H9 (cell line): ENCODE data around the gene NLE1. TPM values are rescaled to one million over a fixed set of nuclear protein-coding genes. Genes with fewer than 3 reads are reported as not detected.

ENCODE experiments used
- DNase-seq: peaks from one replicate; pipeline ENCODE4 v3.0.0-alpha.2; 2017
- H2AFZ ChIP-seq: one replicate; pipeline ENCODE4 v1.6.1; 2013; ENCODE audit warnings: mild to moderate bottlenecking, low read length, control low read depth, moderate library complexity
- H2AK5ac ChIP-seq: 2 replicates; pipeline ENCODE4 v1.6.1; 2013; ENCODE audit warnings: low read length, control low read depth, mixed read lengths; ENCODE audit not compliant: insufficient read length
- H2BK120ac ChIP-seq: one replicate; pipeline ENCODE4 v1.6.1; 2013; ENCODE audit warnings: low read depth, mild to moderate bottlenecking, low read length, control low read depth, inconsistent platforms; ENCODE audit not compliant: poor library complexity, severe bottlenecking
- H2BK12ac ChIP-seq: 2 replicates; pipeline ENCODE4 v1.6.1; 2013; ENCODE audit warnings: low read length, control low read depth, mixed read lengths, low read depth; ENCODE audit not compliant: insufficient read length
- H2BK15ac ChIP-seq: 2 replicates; pipeline ENCODE4 v1.6.1; 2013; ENCODE audit warnings: low read depth, low read length, control low read depth
- H2BK20ac ChIP-seq: one replicate; pipeline ENCODE4 v1.6.1; 2013; ENCODE audit warnings: low read depth, mild to moderate bottlenecking, low read length, control low read depth, inconsistent platforms; ENCODE audit not compliant: poor library complexity, severe bottlenecking
- H2BK5ac ChIP-seq: 2 replicates; pipeline ENCODE4 v1.6.1; 2013; ENCODE audit warnings: low read length, control low read depth, mixed read lengths; ENCODE audit not compliant: insufficient read length
- H3K14ac ChIP-seq: 2 replicates; pipeline ENCODE4 v1.6.1; 2013; ENCODE audit warnings: low read length, control low read depth; ENCODE audit not compliant: insufficient read depth
- H3K18ac ChIP-seq: 2 replicates; pipeline ENCODE4 v1.6.1; 2013; ENCODE audit warnings: low read depth, mild to moderate bottlenecking, mixed read lengths, low read length, control low read depth; ENCODE audit not compliant: insufficient read length
- H3K23ac ChIP-seq: 2 replicates; pipeline ENCODE4 v1.6.1; 2013; ENCODE audit warnings: low read length, control low read depth, mixed read lengths, low read depth; ENCODE audit not compliant: insufficient read length
- H3K23me2 ChIP-seq: 2 replicates; pipeline ENCODE4 v1.6.1; 2013; ENCODE audit warnings: low read depth, mild to moderate bottlenecking, mixed read lengths, low read length, control low read depth; ENCODE audit not compliant: insufficient read length, poor library complexity, severe bottlenecking
- H3K27ac ChIP-seq: 2 replicates; pipeline ENCODE4 v1.5.1; 2013; ENCODE audit warnings: low read length, control low read depth, mixed read lengths, low read depth; ENCODE audit not compliant: insufficient read length
- H3K27me3 ChIP-seq: 2 replicates; pipeline ENCODE4 v1.6.1; 2013; ENCODE audit warnings: low read length, control low read depth, inconsistent platforms; ENCODE audit not compliant: insufficient read depth
- H3K4ac ChIP-seq: 2 replicates; pipeline ENCODE4 v1.6.1; 2013; ENCODE audit warnings: low read depth, mild to moderate bottlenecking, control low read depth, inconsistent platforms, low read length, moderate library complexity
- H3K4me1 ChIP-seq: 2 replicates; pipeline ENCODE4 v1.6.1; 2013; ENCODE audit warnings: low read length, control low read depth, inconsistent platforms; ENCODE audit not compliant: insufficient read depth
- H3K4me2 ChIP-seq: 2 replicates; pipeline ENCODE4 v1.6.1; 2013; ENCODE audit warnings: low read length, control low read depth, mixed read lengths; ENCODE audit not compliant: insufficient read length, insufficient read depth
- H3K56ac ChIP-seq: 2 replicates; pipeline ENCODE4 v1.6.1; 2013; ENCODE audit warnings: low read depth, mild to moderate bottlenecking, mixed read lengths, low read length, control low read depth; ENCODE audit not compliant: insufficient read length
- H3K79me1 ChIP-seq: 2 replicates; pipeline ENCODE4 v1.6.1; 2013; ENCODE audit warnings: low read depth, mild to moderate bottlenecking, moderate library complexity, low read length, control low read depth, inconsistent platforms; ENCODE audit not compliant: insufficient read depth, poor library complexity, severe bottlenecking
- H3K79me2 ChIP-seq: 2 replicates; pipeline ENCODE4 v1.6.1; 2013; ENCODE audit warnings: low read length, control low read depth, inconsistent platforms; ENCODE audit not compliant: insufficient read depth
- H3K9ac ChIP-seq: 2 replicates; pipeline ENCODE4 v1.6.1; 2013; ENCODE audit warnings: low read length, control low read depth, mixed read lengths; ENCODE audit not compliant: insufficient read length; ENCODE audit errors: extremely low read depth
- H3K9me3 ChIP-seq: one replicate; pipeline ENCODE4 v1.6.1; 2013; ENCODE audit warnings: low read depth, low read length, inconsistent platforms; ENCODE audit not compliant: control insufficient read depth
- H3T11ph ChIP-seq: one replicate; pipeline ENCODE4 v1.6.1; 2013; ENCODE audit warnings: mild to moderate bottlenecking, low read length, control low read depth, inconsistent platforms
- H4K20me1 ChIP-seq: one replicate; pipeline ENCODE4 v1.6.1; 2013; ENCODE audit not compliant: control insufficient read depth, insufficient read length, insufficient read depth
- H4K5ac ChIP-seq: 2 replicates; pipeline ENCODE4 v1.6.1; 2013; ENCODE audit warnings: low read depth, mild to moderate bottlenecking, mixed read lengths, low read length, control low read depth; ENCODE audit not compliant: insufficient read length
- H4K8ac ChIP-seq: replicated peaks from 2 replicates; pipeline ENCODE4 v1.6.1; 2013; ENCODE audit warnings: low read length, control low read depth, mixed read lengths, low read depth; ENCODE audit not compliant: insufficient read length
- H4K91ac ChIP-seq: 2 replicates; pipeline ENCODE4 v1.6.1; 2013; ENCODE audit warnings: low read depth, mild to moderate bottlenecking, moderate library complexity, mixed read lengths, low read length, control low read depth; ENCODE audit not compliant: insufficient read length
- H3K27ac Mint-ChIP-seq, 3 experiments: 2 replicates in 2 of 3; 3 replicates in 1 of 3; pipeline ENCODE4 v1.8.0; 2020 to 2021; ENCODE audit warnings: mixed read lengths in 3 of 3, mild to moderate bottlenecking in 1 of 3, moderate library complexity in 1 of 3
- H3K27me3 Mint-ChIP-seq: 2 replicates; pipeline ENCODE4 v1.8.0; 2021; ENCODE audit warnings: low read depth, mild to moderate bottlenecking, moderate library complexity, mixed read lengths
- H3K36me3 Mint-ChIP-seq, 3 experiments: 2 replicates in 2 of 3; 3 replicates in 1 of 3; pipeline ENCODE4 v1.8.0; 2020 to 2021; ENCODE audit warnings: low read depth in 3 of 3, mixed read lengths in 3 of 3; ENCODE audit not compliant: insufficient read depth in 1 of 3
- H3K4me1 Mint-ChIP-seq, 2 experiments: 2 replicates each; pipeline ENCODE4 v1.8.0; 2020; ENCODE audit warnings: mixed read lengths in 2 of 2
- H3K4me3 Mint-ChIP-seq, 2 experiments: 2 replicates in 1 of 2; 3 replicates in 1 of 2; pipeline ENCODE4 v1.8.0; 2020 to 2021; ENCODE audit warnings: mild to moderate bottlenecking in 2 of 2, mixed read lengths in 2 of 2, moderate library complexity in 1 of 2
- H3K9me3 Mint-ChIP-seq, 2 experiments: 2 replicates in 1 of 2; 3 replicates in 1 of 2; pipeline ENCODE4 v1.8.0; 2020; ENCODE audit warnings: mild to moderate bottlenecking in 2 of 2, mixed read lengths in 2 of 2, moderate library complexity in 1 of 2
- WGBS: extraction: QIAGEN DNeasy Blood & Tissue Kit; methylation state at CpG from one replicate; pipeline ENCODE4 v1.1.7; 2013; ENCODE audit warnings: missing lambda C conversion rate, low lambda C conversion rate, mixed read lengths; ENCODE audit not compliant: insufficient read length; ENCODE audit errors: extremely low coverage; 5-methylcytosine and 5-hydroxymethylcytosine counted together
- total RNA-seq: library from RNA; stranded (reverse); gene quantifications from 2 replicates; pipeline ENCODE4 v1.2.1, GENCODE V29; 2021
- TF ChIP-seq, protein P1 (sequence below): fragments of 200-600 bp; sonication (generic); conservative IDR thresholded peaks from 3 replicates; pipeline ENCODE4 v1.8.0; 2021; ENCODE audit warnings: antibody characterized with exemption, mild to moderate bottlenecking

Gene NLE1
- total RNA-seq, 1 experiment from 2014 or later, result 43.9 TPM

DNA sequence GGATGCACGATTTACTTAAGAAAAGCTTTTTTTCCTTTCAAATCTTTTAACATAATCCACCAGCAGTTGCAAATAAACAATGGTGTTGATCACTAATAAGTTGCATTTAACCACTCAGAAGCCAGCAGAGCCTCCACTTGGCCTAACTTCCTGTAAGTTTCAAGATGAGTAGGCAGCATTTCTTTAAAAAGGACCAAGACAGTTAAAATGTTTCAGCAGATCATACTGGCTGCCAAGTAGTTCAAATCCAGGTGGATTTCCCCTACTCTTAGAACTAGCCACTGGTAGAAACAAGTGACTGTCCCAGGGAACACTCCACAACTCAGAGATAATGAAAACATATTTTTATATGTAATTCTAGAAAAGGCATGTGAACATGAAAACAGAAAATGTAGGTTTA lies 61.6 kb downstream of the NLE1 start:
- peaks cover 10% of the 10 kb centered on the region; the same call in 1 of the 2 replicates for H3K4me1 ChIP-seq
- H3K27ac ChIP-seq, result no peak overlapping the region
- Mint-ChIP-seq H3K9me3 (no peaks in the 10 kb centered on the region), H3K27me3 (no peaks in the 10 kb centered on the region; the same call in 1 of the 2 replicates), H3K27ac (peak overlapping the region in 2 of 3 experiments; percentile 18 to 42; a peak in 3 of 7 replicates), H3K4me3 (no peak overlapping the region), H3K4me1 (peaks cover 42 to 43% of the 10 kb centered on the region in 2 experiments), H3K36me3 (no peaks in the 10 kb centered on the region)
- no peak overlapping the region for H3K4me2 ChIP-seq
- peak overlapping the region; percentile 13 for H3K9ac ChIP-seq
- H3K79me2 ChIP-seq, result 0 out of 2 replicates have a peak, but pooled peaks cover 2% of the 10 kb centered on the region
- H3K56ac ChIP-seq, result no peak overlapping the region
- WGBS, result no CpG with 5 or more reads among the region's 1 CpG
- peaks cover 2% of the 10 kb centered on the region for H3K79me1 ChIP-seq
- H3K9me3 ChIP-seq, result no peaks in the 10 kb centered on the region
- no peak overlapping the region for H2BK20ac ChIP-seq
- no peak overlapping the region for H3K4ac ChIP-seq
- H4K20me1 ChIP-seq, result no peaks in the 10 kb centered on the region
- no peak overlapping the region for H3K23ac ChIP-seq
- no peak overlapping the region for H2AK5ac ChIP-seq
- TF ChIP-seq, protein P1, sequence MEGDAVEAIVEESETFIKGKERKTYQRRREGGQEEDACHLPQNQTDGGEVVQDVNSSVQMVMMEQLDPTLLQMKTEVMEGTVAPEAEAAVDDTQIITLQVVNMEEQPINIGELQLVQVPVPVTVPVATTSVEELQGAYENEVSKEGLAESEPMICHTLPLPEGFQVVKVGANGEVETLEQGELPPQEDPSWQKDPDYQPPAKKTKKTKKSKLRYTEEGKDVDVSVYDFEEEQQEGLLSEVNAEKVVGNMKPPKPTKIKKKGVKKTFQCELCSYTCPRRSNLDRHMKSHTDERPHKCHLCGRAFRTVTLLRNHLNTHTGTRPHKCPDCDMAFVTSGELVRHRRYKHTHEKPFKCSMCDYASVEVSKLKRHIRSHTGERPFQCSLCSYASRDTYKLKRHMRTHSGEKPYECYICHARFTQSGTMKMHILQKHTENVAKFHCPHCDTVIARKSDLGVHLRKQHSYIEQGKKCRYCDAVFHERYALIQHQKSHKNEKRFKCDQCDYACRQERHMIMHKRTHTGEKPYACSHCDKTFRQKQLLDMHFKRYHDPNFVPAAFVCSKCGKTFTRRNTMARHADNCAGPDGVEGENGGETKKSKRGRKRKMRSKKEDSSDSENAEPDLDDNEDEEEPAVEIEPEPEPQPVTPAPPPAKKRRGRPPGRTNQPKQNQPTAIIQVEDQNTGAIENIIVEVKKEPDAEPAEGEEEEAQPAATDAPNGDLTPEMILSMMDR, result no peak
- no peak overlapping the region for H2AFZ ChIP-seq
- H3K18ac ChIP-seq, result no peak overlapping the region
- no peak overlapping the region for H3K14ac ChIP-seq
- DNase-seq, result no peak
- H3K23me2 ChIP-seq, result no peaks in the 10 kb centered on the region
- H3T11ph ChIP-seq, result no peak overlapping the region
- no peak overlapping the region for H4K5ac ChIP-seq
- H2BK120ac ChIP-seq, result no peak overlapping the region
- no peak overlapping the region for H2BK5ac ChIP-seq
- H2BK12ac ChIP-seq, result no peak overlapping the region
- H4K8ac ChIP-seq, result no peak overlapping the region
- no peak overlapping the region for H4K91ac ChIP-seq
- H2BK15ac ChIP-seq, result no peak overlapping the region
- no peaks in the 10 kb centered on the region for H3K27me3 ChIP-seq
